ENCODE measurements around the gene OSBPL2.

DNA sequence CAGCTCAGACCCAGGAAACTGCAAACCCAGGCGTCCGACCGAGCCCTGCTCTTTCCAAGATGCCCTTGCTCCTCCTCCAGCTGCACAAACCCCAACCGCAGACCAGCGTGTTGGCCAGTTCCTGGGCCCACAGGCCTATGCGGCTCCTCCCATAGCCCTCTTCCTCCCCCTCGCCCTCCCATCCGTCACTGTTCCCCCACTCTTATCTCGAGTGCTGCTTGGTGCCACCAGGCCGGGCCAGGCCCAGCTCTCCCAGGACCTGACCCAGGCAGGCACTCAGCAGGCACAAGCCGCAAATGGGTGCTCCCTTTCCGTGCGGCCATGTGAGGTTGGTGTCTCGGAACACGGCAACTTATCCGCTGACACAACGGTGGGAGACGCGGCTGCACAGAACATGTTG, 93.0 kb downstream of the OSBPL2 start:
- TF ChIP-seq, protein P1, sequence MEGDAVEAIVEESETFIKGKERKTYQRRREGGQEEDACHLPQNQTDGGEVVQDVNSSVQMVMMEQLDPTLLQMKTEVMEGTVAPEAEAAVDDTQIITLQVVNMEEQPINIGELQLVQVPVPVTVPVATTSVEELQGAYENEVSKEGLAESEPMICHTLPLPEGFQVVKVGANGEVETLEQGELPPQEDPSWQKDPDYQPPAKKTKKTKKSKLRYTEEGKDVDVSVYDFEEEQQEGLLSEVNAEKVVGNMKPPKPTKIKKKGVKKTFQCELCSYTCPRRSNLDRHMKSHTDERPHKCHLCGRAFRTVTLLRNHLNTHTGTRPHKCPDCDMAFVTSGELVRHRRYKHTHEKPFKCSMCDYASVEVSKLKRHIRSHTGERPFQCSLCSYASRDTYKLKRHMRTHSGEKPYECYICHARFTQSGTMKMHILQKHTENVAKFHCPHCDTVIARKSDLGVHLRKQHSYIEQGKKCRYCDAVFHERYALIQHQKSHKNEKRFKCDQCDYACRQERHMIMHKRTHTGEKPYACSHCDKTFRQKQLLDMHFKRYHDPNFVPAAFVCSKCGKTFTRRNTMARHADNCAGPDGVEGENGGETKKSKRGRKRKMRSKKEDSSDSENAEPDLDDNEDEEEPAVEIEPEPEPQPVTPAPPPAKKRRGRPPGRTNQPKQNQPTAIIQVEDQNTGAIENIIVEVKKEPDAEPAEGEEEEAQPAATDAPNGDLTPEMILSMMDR (IDR thresholded peaks at IDR 0.05; ENCODE audit: borderline replicate concordance, extremely low read depth, low read length, poor library complexity, severe bottlenecking), result no peak
- TF ChIP-seq EZH2 (IDR thresholded peaks at IDR 0.05; ENCODE audit: borderline replicate concordance, low read depth, low read length, severe bottlenecking), result no peak

Data from DND-41 (cell line).